Suprapubic skin (tissue), 3 donors: ENCODE results near the gene YTHDF1.

ENCODE experiments used
- CTCF ChIP-seq, 2 donors: fragments of 200-600 bp in 1 of 2; fragments of 450-650 bp in 1 of 2; sonication (generic) in 1 of 2; IDR thresholded peaks; one replicate each; pipeline ENCODE4 v1.5.1; 2016 to 2019; ENCODE audit warnings: antibody characterized with exemption in 2 of 2, mild to moderate bottlenecking in 1 of 2, moderate library complexity in 1 of 2
- POLR2AphosphoS5 ChIP-seq, 3 donors: sonication (generic); formaldehyde crosslinking; IDR thresholded peaks; one replicate each; pipeline ENCODE4 v1.6.1; 2017; ENCODE audit warnings: antibody characterized with exemption in 3 of 3

- TF ChIP-seq POLR2AphosphoS5 (IDR thresholded peaks at IDR 0.05): no peak
- TF ChIP-seq CTCF (IDR thresholded peaks at IDR 0.05): no peak
These were observed 53.6 kb downstream of the YTHDF1 start for GRCh38 chr20:63162206-63162795.
